Epidermal melanocyte (primary cell): ENCODE results near the gene METTL3.

Experiments
- DNase-seq: peaks from one replicate; pipeline ENCODE4 v3.0.0; 2011; ENCODE audit warnings: low spot score; ENCODE audit not compliant: insufficient read length

METTL3 gene

GRCh38 chr14:21526672-21527317 is 15.7 kb upstream of the METTL3 start:
- no peak for DNase-seq

DNA sequence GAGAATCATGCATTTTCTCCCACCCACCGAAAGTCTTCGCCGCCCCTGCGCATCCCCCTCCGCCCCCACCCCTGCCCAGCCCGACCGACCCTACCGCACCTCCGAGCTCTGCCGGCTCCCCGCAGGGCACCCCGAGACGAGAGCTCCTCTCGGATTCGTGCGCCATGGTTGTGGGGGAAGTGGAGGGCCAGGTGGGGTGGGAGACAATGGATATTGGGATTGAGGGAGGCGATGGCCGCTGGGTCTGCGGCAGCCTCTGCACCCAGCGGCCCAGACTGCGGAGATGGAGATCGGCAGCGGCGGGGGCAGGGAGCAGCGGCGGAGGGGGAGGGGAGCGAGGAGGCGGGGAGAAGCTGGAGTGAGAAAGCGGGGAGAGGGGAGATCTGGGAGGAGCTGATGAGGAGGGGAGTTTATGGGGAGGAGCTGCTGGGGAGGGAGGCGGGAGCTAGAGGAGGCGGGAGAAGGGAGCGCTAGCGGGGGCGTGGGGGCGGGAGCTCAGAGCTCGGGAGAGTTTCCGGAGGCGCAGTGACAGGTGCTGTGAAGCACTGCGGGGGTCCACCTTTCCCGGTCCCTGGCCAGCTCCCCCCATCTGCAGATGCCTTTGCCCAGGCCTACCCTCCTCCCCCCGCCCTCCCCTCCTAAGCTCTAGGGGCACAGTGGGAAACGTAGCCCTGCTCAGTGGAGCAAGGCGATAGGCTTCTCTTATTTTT is 15.0 kb upstream of the METTL3 start, which contains the start of gene SALL2:
SALL2 (minus strand) TSS at position 385 of the 710 bp plus-strand sequence; CDS start at position 166, 219 bp downstream.
- DNase-seq = no peak

- no peak for DNase-seq
These were observed 14.4 kb upstream of the METTL3 start for GRCh38 chr14:21525571-21525961.

DNA sequence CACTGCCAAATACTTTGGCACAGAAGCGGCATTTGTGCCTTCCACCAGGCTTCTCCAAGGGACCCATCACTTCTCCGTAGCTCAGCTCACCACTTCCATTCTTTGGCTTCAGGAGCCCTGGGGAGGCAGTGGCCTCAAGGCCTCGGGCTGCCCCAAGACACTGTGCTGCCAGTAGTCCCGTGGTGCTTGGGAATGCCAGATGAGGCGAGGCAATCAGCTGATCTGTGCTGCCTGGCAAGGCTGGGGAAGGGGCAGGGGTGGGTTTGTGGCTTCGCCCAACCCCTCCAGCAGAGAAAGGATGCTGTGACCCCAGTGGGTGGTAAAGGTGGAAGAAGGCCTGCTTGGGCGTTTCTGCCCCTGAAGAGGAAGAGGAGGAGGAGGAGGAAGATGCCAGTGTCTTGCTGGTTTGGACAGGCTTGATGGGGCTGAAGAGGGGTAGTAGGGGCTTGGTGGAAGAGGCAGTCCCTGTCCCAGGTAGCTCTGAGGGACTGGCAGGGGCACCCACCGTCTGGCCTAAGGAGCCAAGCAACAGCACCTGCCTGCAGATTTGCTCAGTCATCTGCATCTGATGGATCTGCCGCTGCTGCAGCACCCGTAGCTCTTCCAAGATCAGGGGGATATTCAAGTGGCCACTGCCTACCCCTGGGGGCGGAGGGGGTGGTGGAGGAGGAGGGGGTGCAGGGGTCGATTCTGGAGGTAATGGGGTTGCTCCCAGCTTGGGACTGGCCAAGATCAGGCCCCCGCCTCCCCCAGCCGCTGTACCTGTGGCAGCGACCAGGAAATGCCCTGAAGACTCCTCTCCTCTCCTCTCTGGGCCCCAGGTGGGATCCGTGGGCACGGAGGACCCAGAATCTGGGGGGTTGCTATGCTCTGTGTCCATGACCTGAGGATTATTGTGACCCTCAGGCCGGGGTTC is 13.7 kb upstream of the METTL3 start:
- DNase-seq = no peak

GRCh38 chr14:21523203-21523602 is 12.1 kb upstream of the METTL3 start:
- DNase-seq = no peak

DNA sequence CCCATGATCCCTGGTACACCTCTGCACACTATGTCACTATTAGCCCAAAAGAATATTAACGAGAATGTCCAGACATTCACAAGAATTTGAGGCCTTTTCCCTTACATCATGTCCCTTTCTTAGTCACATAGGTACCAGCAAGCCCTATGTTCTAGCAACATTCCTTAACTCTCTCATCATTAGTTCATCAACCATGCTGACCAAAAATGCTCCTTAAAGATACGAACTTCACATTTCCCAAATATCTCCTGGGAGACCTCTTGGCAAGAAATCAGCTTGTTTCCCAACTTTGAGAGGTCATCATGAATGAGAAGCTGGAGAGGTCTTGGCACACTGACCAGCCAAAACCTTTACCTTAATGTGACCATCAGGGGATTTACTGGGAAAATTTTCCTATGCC is 10.4 kb upstream of the METTL3 start:
- no peak for DNase-seq

GRCh38 chr14:21520767-21521166 is 9.6 kb upstream of the METTL3 start:
- DNase-seq = no peak

DNA sequence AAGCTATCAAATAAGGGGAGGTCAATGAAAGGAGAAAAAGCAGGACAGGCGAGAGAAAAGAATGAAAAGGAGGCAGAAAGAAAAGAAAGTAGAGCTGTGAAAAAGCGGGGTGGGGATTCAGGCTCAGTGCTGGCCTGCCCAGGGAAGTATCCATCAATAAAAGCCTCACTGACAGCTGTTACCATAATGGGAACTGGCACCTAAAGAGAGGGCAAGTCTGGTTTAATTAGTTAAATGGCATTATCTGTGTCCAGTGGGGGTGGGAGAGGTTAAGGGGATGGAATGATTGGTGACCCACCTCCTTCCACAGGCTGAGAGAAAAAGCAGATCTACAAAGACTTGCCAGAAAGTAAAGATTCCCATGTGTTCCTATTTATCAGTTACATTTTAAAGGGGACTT is 7.6 kb upstream of the METTL3 start:
- DNase-seq = no peak

DNA sequence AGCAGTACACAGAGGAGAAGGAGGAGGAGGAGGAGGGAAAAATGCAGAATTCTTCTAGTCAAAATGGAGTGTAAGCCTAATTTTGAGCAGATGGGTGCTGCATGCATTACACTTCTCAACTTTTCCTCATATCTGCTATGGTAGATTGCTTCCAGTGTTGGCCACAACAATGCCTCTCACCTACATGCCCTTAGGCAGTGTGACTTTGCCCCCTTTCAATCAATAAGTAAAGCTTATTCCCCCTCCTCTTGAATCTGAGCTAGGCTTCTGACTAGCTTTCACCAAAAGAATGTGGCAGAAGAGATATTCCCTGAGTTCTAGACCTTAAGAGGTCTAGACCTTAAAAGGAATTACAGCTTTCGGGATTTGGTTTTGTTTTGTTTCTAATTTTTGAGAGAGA is 3.2 kb upstream of the METTL3 start:
- DNase-seq = no peak

DNA sequence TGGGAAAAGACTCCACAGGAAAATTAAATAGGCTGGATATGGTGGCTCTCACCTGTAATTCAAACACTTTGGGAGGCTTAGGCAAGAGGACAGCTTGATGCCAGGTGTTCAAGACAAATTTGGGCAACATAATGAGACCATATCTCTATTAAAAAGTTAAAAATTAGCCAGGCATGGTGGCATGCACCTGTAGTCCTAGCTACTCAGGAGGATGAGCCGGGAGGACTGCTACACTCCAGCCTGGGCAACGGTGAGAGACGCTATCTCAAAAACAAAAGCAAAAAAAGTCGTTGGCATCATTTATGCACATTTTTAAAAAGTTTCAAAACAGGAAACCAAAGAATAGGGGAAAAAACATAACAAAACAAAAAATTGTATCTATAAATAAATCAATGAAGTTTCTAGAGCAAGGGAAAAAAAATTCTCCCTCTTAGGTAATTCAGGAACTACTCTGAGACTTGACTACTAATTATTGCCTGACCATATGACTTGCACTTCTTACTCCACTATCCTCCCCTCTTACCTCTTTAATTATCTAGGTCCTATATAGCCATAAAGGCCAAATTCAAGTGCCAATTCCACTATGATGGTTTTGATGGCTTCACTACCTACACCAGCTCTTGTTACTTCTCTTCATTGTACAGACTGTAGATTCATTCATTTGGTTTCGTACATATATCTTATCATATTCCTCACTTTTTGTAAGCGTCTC is 1.6 kb downstream of the METTL3 start:
- no peak for DNase-seq

DNA sequence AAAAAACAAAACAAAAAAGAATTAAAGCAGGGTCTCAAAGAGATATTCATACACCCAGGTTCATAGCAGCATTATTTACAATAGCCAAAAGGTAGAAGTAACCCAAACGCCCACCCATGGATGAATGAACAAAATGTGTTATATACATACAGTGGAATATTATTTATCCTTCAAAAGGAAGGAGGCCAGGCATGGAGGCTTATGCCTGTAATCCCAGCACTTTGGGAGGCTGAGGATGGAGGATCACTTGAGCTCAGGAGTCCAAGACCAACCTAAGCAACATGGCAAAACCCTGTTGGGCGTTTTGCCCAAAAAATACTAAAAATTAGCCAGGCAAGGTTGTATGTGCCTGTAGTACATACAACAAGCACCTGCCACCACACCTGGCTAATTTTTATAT is 4.6 kb downstream of the METTL3 start:
- DNase-seq = no peak

GRCh38 chr14:21505012-21505553 is 6.1 kb downstream of the METTL3 start:
- no peak for DNase-seq

DNA sequence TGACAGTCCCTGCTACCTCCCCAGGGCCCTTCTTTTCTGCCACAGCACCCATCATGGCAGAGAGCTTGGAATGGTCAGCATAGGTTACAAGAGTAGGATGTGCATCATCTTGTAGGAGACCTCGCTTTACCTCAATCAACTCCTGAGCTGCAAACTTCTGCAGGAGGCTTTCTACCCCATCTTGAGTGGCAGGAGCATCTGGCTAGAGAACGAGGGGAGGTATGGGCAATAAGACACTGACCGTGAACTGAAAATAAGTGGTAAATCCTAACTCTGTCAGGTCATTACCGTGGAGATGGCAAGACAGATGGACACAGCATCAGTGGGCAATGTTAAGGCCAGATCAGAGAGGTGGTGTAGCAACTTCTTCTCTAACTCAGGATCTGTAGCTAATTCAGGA is 7.8 kb downstream of the METTL3 start:
- no peak for DNase-seq

DNA sequence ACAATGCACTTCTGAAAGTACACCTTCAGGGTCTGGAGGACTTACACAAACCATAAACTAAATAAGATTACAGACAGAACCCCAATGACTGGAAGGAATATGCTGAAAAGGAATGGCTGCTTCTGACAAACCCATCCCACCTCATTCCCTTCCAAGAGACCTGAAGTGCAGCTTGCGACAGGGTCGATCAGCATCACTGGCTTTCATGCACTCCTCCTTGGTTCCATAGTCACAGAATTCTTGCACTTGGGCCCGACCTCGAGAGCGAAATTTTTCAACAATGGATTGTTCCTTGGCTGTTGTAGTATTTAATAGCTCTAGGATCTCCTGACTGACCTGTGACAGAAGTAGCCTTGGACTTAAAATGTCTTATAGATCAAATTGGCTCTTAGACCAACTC is 9.6 kb downstream of the METTL3 start:
- DNase-seq = no peak

DNA sequence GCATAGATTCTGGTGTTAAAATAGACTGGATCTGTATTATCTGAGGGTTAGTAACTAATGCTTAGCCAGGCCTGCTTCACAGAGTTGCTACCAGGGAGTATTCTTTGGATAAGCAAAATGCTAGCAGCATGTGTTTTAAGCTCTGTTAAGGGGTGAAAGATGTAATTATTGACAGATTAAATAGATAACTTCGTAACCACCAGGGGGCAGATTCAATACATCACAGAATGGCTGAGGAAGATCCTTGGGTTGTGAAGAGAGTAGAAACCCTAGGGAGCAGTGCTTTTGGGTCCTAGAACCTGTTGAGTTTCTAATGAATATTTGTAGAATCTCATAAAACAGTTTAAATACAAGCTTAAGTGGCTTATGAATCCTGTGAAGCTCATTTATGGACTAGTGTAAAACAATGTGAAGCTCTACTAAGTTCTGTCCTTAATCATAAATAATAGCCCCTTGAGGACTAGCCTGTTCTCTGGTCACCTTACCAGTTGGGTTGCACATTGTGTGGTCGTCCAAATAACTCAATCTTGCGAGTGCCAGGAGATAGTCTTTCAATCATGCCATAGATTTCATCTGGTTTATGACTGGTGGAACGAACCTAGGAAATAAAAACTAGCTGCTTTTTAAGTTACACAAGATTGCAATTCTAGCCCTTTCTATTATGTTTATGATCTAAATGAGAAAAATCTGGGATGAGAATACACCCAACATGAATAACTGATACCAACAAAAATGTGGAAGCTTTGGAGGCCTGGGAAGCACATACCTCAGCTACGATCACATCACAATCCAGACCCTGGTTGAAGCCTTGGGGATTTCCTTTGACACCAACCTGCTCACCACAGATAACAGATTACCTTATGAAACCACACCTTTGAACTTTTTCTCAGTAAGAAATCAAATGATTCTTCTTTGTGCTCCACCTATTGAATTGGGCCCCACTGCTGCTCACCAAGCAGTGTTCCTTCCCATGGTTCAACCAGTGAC is 12.3 kb downstream of the METTL3 start:
- DNase-seq = peak; percentile 50

GRCh38 chr14:21496453-21496852 is 14.7 kb downstream of the METTL3 start:
- no peak for DNase-seq

- DNase-seq = no peak
These were observed 16.0 kb downstream of the METTL3 start for GRCh38 chr14:21494902-21495762.

DNA sequence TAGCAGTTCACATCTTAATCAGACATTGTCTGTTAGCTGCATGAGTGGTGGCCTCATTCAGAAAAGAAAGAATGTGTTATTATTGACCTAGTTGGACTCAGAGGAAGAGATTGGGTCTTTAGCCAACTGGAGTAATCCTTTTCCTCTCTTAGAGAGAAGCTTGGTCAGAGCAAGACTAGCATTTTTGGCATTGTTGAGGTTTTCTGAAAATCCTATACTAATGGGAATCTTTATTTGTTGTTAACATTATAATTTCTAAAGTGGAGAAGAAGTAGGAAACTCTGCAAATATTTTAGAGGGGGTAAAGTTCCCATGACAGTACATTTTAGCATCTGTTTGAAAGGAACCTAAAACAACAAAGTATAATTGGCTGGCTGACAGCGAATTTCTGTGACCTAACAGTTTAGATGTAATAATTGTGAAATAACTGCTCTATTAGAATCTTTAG is 24.5 kb downstream of the METTL3 start:
- no peak for DNase-seq
